Prostate gland (tissue), 2 donors: Measurements from ENCODE around the gene CRYGN. TPM values are rescaled to one million over a fixed set of nuclear protein-coding genes. Genes with fewer than 3 reads are reported as not detected.

Experiments
- DNase-seq: peaks from one replicate; pipeline ENCODE4 v3.0.0-alpha.2; 2019; ENCODE audit warnings: low spot score
- H3K27ac ChIP-seq, 2 donors: fragments of 200-600 bp; sonication (generic); 2 replicates each; pipeline ENCODE4 v1.5.1; 2017 to 2019
- H3K27me3 ChIP-seq: fragments of 200-600 bp; sonication (generic); replicated peaks from 2 replicates; pipeline ENCODE4 v1.5.1; 2019; ENCODE audit not compliant: insufficient read depth
- H3K36me3 ChIP-seq, 2 donors: fragments of 200-600 bp; sonication (generic); 1 replicate in 1 of 2; 2 replicates in 1 of 2; pipeline versions ENCODE4 v1.5.1 to v1.8.1; 2017 to 2019
- H3K4me1 ChIP-seq: fragments of 200-600 bp; sonication (generic); replicated peaks from 2 replicates; pipeline ENCODE4 v1.5.1; 2019
- H3K4me3 ChIP-seq, 2 donors: fragments of 200-600 bp; sonication (generic); 2 replicates each; pipeline ENCODE4 v1.5.1; 2017 to 2019
- H3K9me3 ChIP-seq: fragments of 200-600 bp; sonication (generic); 2 replicates; pipeline ENCODE4 v1.5.1; 2017
- POLR2A ChIP-seq: fragments of 450-650 bp; IDR thresholded peaks from one replicate; pipeline ENCODE4 v1.6.1; 2016; ENCODE audit warnings: antibody characterized with exemption, mild to moderate bottlenecking
- POLR2AphosphoS5 ChIP-seq: sonication (generic); formaldehyde crosslinking; IDR thresholded peaks from one replicate; pipeline ENCODE4 v1.6.1; 2017; ENCODE audit warnings: antibody characterized with exemption
- WGBS: methylation state at CpG from one replicate; pipeline ENCODE4 v1.1.5; 2018; 5-methylcytosine and 5-hydroxymethylcytosine counted together
- intact Hi-C: fragments of 100-400 bp; cut with DNase I; formaldehyde crosslinking; loops from one replicate; pipeline ENCODE4 v1.14.2; 2022
- total RNA-seq, 2 donors: library from RNA; depleted of rRNA; stranded (reverse); fragments of >200 nt; gene quantifications; one replicate each; pipeline ENCODE4 v1.1.0, GENCODE V29; 2016
- TF ChIP-seq, protein P1 (sequence below), 4 experiments: fragments of 200-600 bp in 2 of 4; fragments of 450-650 bp in 2 of 4; sonication (generic) in 2 of 4; IDR thresholded peaks; 1 replicate in 3 of 4; 2 replicates in 1 of 4; pipeline ENCODE4 v1.5.1; 2016 to 2019; ENCODE audit warnings: antibody characterized with exemption in 4 of 4, mild to moderate bottlenecking in 2 of 4, moderate library complexity in 2 of 4

The CRYGN gene
- total RNA-seq, 2 donors from 2014 or later, result not detected

- TF ChIP-seq POLR2AphosphoS5, result no peak
- TF ChIP-seq POLR2A, result no peak
- TF ChIP-seq, protein P1, sequence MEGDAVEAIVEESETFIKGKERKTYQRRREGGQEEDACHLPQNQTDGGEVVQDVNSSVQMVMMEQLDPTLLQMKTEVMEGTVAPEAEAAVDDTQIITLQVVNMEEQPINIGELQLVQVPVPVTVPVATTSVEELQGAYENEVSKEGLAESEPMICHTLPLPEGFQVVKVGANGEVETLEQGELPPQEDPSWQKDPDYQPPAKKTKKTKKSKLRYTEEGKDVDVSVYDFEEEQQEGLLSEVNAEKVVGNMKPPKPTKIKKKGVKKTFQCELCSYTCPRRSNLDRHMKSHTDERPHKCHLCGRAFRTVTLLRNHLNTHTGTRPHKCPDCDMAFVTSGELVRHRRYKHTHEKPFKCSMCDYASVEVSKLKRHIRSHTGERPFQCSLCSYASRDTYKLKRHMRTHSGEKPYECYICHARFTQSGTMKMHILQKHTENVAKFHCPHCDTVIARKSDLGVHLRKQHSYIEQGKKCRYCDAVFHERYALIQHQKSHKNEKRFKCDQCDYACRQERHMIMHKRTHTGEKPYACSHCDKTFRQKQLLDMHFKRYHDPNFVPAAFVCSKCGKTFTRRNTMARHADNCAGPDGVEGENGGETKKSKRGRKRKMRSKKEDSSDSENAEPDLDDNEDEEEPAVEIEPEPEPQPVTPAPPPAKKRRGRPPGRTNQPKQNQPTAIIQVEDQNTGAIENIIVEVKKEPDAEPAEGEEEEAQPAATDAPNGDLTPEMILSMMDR (IDR thresholded peaks at IDR 0.05), result no peak
- Histone ChIP-seq H3K4me1 (no peaks in the 10 kb centered on the region), H3K36me3 (no peaks in the 10 kb centered on the region), H3K9me3 (no peaks in the 10 kb centered on the region), H3K27ac (no peak overlapping the region), H3K27me3 (no peaks in the 10 kb centered on the region), H3K4me3 (no peak overlapping the region)
- intact Hi-C loops, result no loop called here
- DNase-seq, result no peak
- WGBS, result 88% methylated on average over 10 of the region's 10 CpGs
Observed at GRCh38 chr7:151416112-151416940, 23.6 kb downstream of the CRYGN start.

GRCh38 chr7:151415375-151416105, 24.4 kb downstream of the CRYGN start:
- H3K4me3 ChIP-seq, result no peak overlapping the region
- no peaks in the 10 kb centered on the region for H3K27me3 ChIP-seq
- H3K36me3 ChIP-seq, result no peaks in the 10 kb centered on the region
- H3K4me1 ChIP-seq, result no peaks in the 10 kb centered on the region
- intact Hi-C loops, result no loop called here
- TF ChIP-seq, protein P1 (IDR thresholded peaks at IDR 0.05), result no peak
- no peak for TF ChIP-seq POLR2AphosphoS5
- TF ChIP-seq POLR2A, result no peak
- H3K9me3 ChIP-seq, result no peaks in the 10 kb centered on the region
- no peak for DNase-seq
- WGBS, result 51% methylated on average over 3 of the region's 3 CpGs
- no peak overlapping the region for H3K27ac ChIP-seq

DNA sequence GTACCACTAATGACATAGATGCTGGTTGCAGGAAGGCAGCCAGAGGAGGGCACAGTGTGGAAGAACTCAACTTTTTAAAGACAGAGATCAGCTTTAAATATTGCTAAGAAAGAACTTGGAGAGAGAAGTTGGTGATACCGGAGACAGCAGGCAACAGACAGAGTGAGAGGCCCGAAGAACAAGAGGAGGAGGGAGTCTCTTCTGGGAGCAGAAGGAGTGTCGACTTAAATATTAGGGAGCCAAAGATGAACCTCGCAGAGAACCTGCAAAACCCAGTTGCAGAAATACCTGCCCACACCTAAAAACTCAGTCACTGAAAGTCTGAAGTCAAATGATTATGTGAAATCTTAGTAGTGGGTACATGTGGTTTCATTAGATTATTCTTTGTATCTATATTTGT, 26.7 kb downstream of the CRYGN start:
- no peaks in the 10 kb centered on the region for H3K36me3 ChIP-seq
- no peak overlapping the region for H3K27ac ChIP-seq
- no peak overlapping the region for H3K4me3 ChIP-seq
- peaks cover 8% of the 10 kb centered on the region for H3K4me1 ChIP-seq
- WGBS, result 88% methylated on average over 4 of the region's 4 CpGs
- H3K27me3 ChIP-seq, result peaks cover 13% of the 10 kb centered on the region
- TF ChIP-seq POLR2AphosphoS5, result no peak
- no peak for TF ChIP-seq POLR2A
- TF ChIP-seq, protein P1 (IDR thresholded peaks at IDR 0.05), result no peak
- DNase-seq, result no peak
- intact Hi-C loops, result no loop called here
- no peaks in the 10 kb centered on the region for H3K9me3 ChIP-seq

GRCh38 chr7:151412318-151412717, 27.6 kb downstream of the CRYGN start:
- Histone ChIP-seq H3K27me3 (peaks cover 13% of the 10 kb centered on the region), H3K4me1 (peaks cover 8% of the 10 kb centered on the region), H3K36me3 (no peaks in the 10 kb centered on the region), H3K4me3 (no peak overlapping the region), H3K9me3 (no peaks in the 10 kb centered on the region), H3K27ac (no peak overlapping the region)
- intact Hi-C loops, result no loop called here
- no peak for DNase-seq
- WGBS, result 76% methylated on average over 4 of the region's 4 CpGs
- no peak for TF ChIP-seq POLR2A
- TF ChIP-seq, protein P1 (IDR thresholded peaks at IDR 0.05), result no peak
